Ishikawa (cell line): ENCODE measurements around the gene RBFOX1.

Source experiments
- CEBPB ChIP-seq: IDR thresholded peaks from 2 replicates; pipeline ENCODE4 v1.6.1; 2012
- CREB1 ChIP-seq: IDR thresholded peaks from 2 replicates; pipeline ENCODE4 v1.6.1; 2012; ENCODE audit warnings: low read depth
- EGR1 ChIP-seq: IDR thresholded peaks from 2 replicates; pipeline ENCODE4 v1.6.1; 2012
- EP300 ChIP-seq: IDR thresholded peaks from 2 replicates; pipeline ENCODE4 v1.6.1; 2012; ENCODE audit warnings: borderline replicate concordance
- FOXM1 ChIP-seq: IDR thresholded peaks from 2 replicates; pipeline ENCODE4 v1.6.1; 2012; ENCODE audit warnings: low read depth, borderline replicate concordance
- NFIC ChIP-seq: IDR thresholded peaks from 2 replicates; pipeline ENCODE4 v1.6.1; 2012
- RAD21 ChIP-seq: IDR thresholded peaks from 2 replicates; pipeline ENCODE4 v1.6.1; 2012; ENCODE audit warnings: low read depth
- YY1 ChIP-seq: IDR thresholded peaks from 2 replicates; pipeline ENCODE4 v1.6.1; 2012; ENCODE audit warnings: low read depth
- TF ChIP-seq, protein P1 (sequence below): IDR thresholded peaks from 2 replicates; pipeline ENCODE4 v1.6.1; 2012; ENCODE audit warnings: low read depth, mild to moderate bottlenecking

DNA sequence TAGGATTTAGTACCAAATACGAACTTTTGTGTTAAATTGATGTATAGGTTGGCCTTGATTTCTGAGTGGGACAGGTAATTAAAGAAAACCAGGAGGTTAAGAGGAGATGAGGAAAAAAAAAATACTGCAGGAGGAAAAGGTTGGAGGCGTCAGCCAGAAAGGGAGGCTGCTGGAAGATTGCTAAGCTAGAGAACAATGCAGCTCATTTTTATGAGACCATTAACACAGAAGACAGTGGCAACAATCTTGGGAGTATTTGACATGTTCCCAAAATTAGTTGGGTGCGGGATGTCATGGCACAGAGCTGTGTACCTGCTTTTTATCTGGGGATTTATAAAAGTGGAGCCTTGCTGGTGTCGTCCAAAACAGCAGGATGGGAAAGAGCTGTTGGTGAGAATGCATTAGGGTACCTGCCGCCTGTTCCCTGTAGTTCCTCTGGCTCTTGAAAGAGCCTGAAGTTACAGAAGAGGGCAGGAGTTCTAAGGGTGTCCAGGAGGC, 229.3 kb downstream of the RBFOX1 start:
- TF ChIP-seq, protein P1, sequence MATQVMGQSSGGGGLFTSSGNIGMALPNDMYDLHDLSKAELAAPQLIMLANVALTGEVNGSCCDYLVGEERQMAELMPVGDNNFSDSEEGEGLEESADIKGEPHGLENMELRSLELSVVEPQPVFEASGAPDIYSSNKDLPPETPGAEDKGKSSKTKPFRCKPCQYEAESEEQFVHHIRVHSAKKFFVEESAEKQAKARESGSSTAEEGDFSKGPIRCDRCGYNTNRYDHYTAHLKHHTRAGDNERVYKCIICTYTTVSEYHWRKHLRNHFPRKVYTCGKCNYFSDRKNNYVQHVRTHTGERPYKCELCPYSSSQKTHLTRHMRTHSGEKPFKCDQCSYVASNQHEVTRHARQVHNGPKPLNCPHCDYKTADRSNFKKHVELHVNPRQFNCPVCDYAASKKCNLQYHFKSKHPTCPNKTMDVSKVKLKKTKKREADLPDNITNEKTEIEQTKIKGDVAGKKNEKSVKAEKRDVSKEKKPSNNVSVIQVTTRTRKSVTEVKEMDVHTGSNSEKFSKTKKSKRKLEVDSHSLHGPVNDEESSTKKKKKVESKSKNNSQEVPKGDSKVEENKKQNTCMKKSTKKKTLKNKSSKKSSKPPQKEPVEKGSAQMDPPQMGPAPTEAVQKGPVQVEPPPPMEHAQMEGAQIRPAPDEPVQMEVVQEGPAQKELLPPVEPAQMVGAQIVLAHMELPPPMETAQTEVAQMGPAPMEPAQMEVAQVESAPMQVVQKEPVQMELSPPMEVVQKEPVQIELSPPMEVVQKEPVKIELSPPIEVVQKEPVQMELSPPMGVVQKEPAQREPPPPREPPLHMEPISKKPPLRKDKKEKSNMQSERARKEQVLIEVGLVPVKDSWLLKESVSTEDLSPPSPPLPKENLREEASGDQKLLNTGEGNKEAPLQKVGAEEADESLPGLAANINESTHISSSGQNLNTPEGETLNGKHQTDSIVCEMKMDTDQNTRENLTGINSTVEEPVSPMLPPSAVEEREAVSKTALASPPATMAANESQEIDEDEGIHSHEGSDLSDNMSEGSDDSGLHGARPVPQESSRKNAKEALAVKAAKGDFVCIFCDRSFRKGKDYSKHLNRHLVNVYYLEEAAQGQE = no peak
- TF ChIP-seq FOXM1 (no peak), RAD21 (no peak), YY1 (no peak), CEBPB (no peak), NFIC (no peak), EP300 (no peak), CREB1 (no peak), EGR1 (no peak)
